Thoracic aorta (tissue), 2 donors: ENCODE data around the gene GPC6. TPM values are rescaled to one million over a fixed set of nuclear protein-coding genes. Genes with fewer than 3 reads are reported as not detected.

ENCODE experiments used
- ATAC-seq: fragments of 150-250 bp; one replicate; pipeline ENCODE4 v1.8.0; 2017; ENCODE audit warnings: low read depth; ENCODE audit not compliant: insufficient number of reproducible peaks, low FRiP score
- DNase-seq: peaks from one replicate; pipeline ENCODE4 v3.0.0-alpha.2; 2020; ENCODE audit warnings: low spot score
- H3K27ac ChIP-seq, 2 donors: fragments of 200-600 bp; sonication (generic); 1 replicate in 1 of 2; 2 replicates in 1 of 2; pipeline ENCODE4 v1.5.1; 2016; ENCODE audit warnings: mild to moderate bottlenecking in 2 of 2, moderate library complexity in 2 of 2
- H3K27me3 ChIP-seq: fragments of 200-600 bp; sonication (generic); replicated peaks from 2 replicates; pipeline ENCODE4 v1.6.0; 2016; ENCODE audit warnings: mild to moderate bottlenecking; ENCODE audit not compliant: insufficient read depth
- H3K36me3 ChIP-seq: fragments of 200-600 bp; sonication (generic); one replicate; pipeline ENCODE4 v1.5.1; 2016
- H3K4me1 ChIP-seq, 2 donors: fragments of 200-600 bp; sonication (generic); 1 replicate in 1 of 2; 2 replicates in 1 of 2; pipeline versions ENCODE4 v1.5.1 to v1.6.0; 2016; ENCODE audit warnings: low read depth in 2 of 2, mild to moderate bottlenecking in 1 of 2; ENCODE audit not compliant: control insufficient read depth in 1 of 2
- H3K4me3 ChIP-seq: fragments of 200-600 bp; sonication (generic); 2 replicates; pipeline ENCODE4 v1.5.1; 2016; ENCODE audit warnings: mild to moderate bottlenecking
- H3K9me3 ChIP-seq: fragments of 200-600 bp; sonication (generic); 2 replicates; pipeline ENCODE4 v1.5.1; 2016
- CTCF ChIP-seq: fragments of 200-600 bp; sonication (generic); IDR thresholded peaks from one replicate; pipeline ENCODE4 v1.5.1; 2019; ENCODE audit warnings: antibody characterized with exemption
- total RNA-seq, 2 donors: library from RNA; depleted of rRNA; stranded (reverse); fragments of >200 nt; gene quantifications; one replicate each; pipeline versions ENCODE4 v1.1.0 to v1.2.3, GENCODE V29; 2016

The GPC6 gene
- total RNA-seq, 2 donors from 2014 or later = 34.9 to 56.4 TPM

GRCh38 chr13:93256998-93257397 is 30.4 kb downstream of the GPC6 start:
- ATAC-seq = no peak
- peaks cover 0 to 14% of the 10 kb centered on the region in 2 donors for H3K4me1 ChIP-seq
- no peak overlapping the region for H3K4me3 ChIP-seq

DNA sequence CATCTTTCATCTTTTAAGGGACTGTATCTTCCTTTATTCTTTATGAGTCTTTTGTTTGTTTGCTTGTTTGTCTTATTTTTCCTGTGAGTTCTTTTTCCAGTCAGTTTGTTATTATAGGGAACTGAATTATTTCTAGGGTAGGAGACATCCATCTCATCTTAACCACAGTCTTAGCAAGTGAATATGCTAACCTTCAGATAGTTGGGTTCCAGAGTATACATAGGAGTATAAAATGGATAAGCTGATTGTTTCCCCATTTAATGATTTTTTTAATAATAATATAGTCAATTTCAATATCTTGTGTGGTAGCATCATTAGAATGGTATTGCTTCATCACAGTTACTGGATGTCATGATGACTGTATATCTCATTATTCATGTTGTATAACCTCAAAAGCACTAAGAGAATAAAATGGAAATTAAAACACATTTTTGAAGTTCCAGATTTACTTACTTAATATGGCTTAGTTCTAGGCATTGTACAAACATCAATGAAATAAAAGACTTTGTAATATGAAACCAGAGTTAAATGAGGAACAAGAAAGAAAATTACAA is 33.0 kb downstream of the GPC6 start:
- H3K27me3 ChIP-seq = no peaks in the 10 kb centered on the region
- H3K27ac ChIP-seq = no peak overlapping the region
- no peak overlapping the region for H3K4me3 ChIP-seq
- DNase-seq (no peak), ATAC-seq (no peak)
- no peaks in the 10 kb centered on the region for H3K9me3 ChIP-seq
- no peak for TF ChIP-seq CTCF
- H3K36me3 ChIP-seq = no peaks in the 10 kb centered on the region
- H3K4me1 ChIP-seq = peaks cover 0 to 8% of the 10 kb centered on the region in 2 donors

More at GRCh38 chr13:93256998-93257397, 30.4 kb downstream of the GPC6 start:
- Histone ChIP-seq H3K36me3 (no peaks in the 10 kb centered on the region), H3K27me3 (no peaks in the 10 kb centered on the region), H3K9me3 (no peaks in the 10 kb centered on the region), H3K27ac (no peak overlapping the region)
- no peak for DNase-seq
- TF ChIP-seq CTCF = no peak

DNA sequence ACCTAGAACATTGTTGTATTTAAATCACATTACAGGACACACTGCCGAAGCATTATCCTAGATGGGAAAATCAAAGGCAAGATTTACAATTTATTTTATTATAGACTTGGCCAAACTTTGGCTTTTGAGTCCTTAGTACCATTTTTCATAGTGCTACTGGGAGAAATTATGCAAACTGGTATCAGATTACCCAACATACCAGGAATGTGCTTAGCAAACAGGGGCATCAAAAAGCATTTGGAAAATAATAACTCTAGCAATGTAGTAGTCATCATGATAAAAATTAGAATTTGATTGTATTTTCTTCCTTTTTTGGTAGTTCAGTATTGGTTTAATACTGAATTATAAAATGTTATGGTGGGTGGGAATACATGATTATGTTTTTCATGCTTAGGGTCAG is 34.0 kb downstream of the GPC6 start:
- ATAC-seq (no peak), DNase-seq (no peak)
- H3K27me3 ChIP-seq = no peaks in the 10 kb centered on the region
- H3K27ac ChIP-seq = no peak overlapping the region
- H3K36me3 ChIP-seq = no peaks in the 10 kb centered on the region
- H3K9me3 ChIP-seq = no peaks in the 10 kb centered on the region
- H3K4me1 ChIP-seq = peaks cover 0 to 4% of the 10 kb centered on the region in 2 donors
- H3K4me3 ChIP-seq = no peak overlapping the region
- no peak for TF ChIP-seq CTCF

- no peaks in the 10 kb centered on the region for H3K36me3 ChIP-seq
- H3K27ac ChIP-seq = no peak overlapping the region
- TF ChIP-seq CTCF = no peak
- no peak overlapping the region for H3K4me3 ChIP-seq
- H3K9me3 ChIP-seq = no peaks in the 10 kb centered on the region
- ATAC-seq (no peak), DNase-seq (no peak)
- no peaks in the 10 kb centered on the region for H3K27me3 ChIP-seq
- H3K4me1 ChIP-seq = peaks cover 0 to 4% of the 10 kb centered on the region in 2 donors
These were observed 36.2 kb downstream of the GPC6 start for GRCh38 chr13:93262729-93263345.

DNA sequence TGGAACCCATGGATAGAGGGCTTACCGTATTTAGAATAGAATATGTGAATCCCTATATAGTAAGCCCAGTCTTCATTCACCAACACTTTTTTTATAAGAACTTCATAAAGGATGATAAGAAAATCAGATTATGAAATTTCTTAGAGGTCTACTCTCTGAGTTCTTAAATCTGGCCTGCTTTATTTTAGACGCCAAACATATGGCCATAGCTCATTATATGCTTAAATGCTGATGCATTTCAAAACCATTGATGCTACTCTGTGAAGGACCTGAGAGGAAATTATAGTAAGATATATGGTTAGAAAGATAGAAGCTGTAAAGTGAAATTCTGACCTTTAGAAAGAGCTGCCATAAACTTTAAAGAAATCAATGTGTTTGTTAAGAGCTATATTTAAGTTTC is 38.3 kb downstream of the GPC6 start:
- H3K27me3 ChIP-seq = no peaks in the 10 kb centered on the region
- no peaks in the 10 kb centered on the region for H3K9me3 ChIP-seq
- peaks cover 0 to 4% of the 10 kb centered on the region in 2 donors for H3K4me1 ChIP-seq
- H3K4me3 ChIP-seq = no peak overlapping the region
- H3K36me3 ChIP-seq = no peaks in the 10 kb centered on the region
- ATAC-seq (no peak), DNase-seq (no peak)
- no peak for TF ChIP-seq CTCF
- H3K27ac ChIP-seq = no peak overlapping the region
